ENCODE measurements around the gene PBOV1.

PBOV1 gene

GRCh38 chr6:138263963-138264362, 45.7 kb upstream of the PBOV1 start:
- Histone ChIP-seq H3K9me2 (replicated peaks; ENCODE audit: insufficient read depth, low read length) (no peaks in the 10 kb centered on the region), H3K27me3 (replicated peaks; ENCODE audit: insufficient read depth, low read length) (no peaks in the 10 kb centered on the region), H3F3A (ENCODE audit: insufficient read depth, low read length) (no peaks in the 10 kb centered on the region), H3K4me3 (ENCODE audit: low read length) (no peak overlapping the region), H3K4me1 (ENCODE audit: low read length) (no peaks in the 10 kb centered on the region), H3K27ac (ENCODE audit: low read length) (no peak overlapping the region), H3K79me2 (ENCODE audit: low read length) (no peaks in the 10 kb centered on the region), H4K20me1 (ENCODE audit: insufficient read depth, low read length) (no peaks in the 10 kb centered on the region), H3K4me2 (ENCODE audit: low read depth, low read length) (no peak overlapping the region), H3K36me3 (replicated peaks; ENCODE audit: insufficient read depth, low read length) (no peaks in the 10 kb centered on the region), H3K9ac (ENCODE audit: low read length) (no peak overlapping the region), H3K9me3 (replicated peaks; ENCODE audit: insufficient read depth, low read length) (no peaks in the 10 kb centered on the region), H2AFZ (ENCODE audit: low read length) (no peak overlapping the region)
- TF ChIP-seq EZH2phosphoT487 (IDR thresholded peaks at IDR 0.05; ENCODE audit: low read length) (no peak), EZH2 (optimal IDR thresholded peaks at IDR 0.05; ENCODE audit: low read depth, low read length) (no peak)
- TF ChIP-seq, protein P1, sequence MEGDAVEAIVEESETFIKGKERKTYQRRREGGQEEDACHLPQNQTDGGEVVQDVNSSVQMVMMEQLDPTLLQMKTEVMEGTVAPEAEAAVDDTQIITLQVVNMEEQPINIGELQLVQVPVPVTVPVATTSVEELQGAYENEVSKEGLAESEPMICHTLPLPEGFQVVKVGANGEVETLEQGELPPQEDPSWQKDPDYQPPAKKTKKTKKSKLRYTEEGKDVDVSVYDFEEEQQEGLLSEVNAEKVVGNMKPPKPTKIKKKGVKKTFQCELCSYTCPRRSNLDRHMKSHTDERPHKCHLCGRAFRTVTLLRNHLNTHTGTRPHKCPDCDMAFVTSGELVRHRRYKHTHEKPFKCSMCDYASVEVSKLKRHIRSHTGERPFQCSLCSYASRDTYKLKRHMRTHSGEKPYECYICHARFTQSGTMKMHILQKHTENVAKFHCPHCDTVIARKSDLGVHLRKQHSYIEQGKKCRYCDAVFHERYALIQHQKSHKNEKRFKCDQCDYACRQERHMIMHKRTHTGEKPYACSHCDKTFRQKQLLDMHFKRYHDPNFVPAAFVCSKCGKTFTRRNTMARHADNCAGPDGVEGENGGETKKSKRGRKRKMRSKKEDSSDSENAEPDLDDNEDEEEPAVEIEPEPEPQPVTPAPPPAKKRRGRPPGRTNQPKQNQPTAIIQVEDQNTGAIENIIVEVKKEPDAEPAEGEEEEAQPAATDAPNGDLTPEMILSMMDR (IDR thresholded peaks at IDR 0.05; ENCODE audit: low read length) = no peak
- DNase-seq = no peak

- Histone ChIP-seq H3K79me2 (ENCODE audit: low read length) (no peaks in the 10 kb centered on the region), H3K27me3 (replicated peaks; ENCODE audit: insufficient read depth, low read length) (no peaks in the 10 kb centered on the region), H4K20me1 (ENCODE audit: insufficient read depth, low read length) (no peaks in the 10 kb centered on the region), H3K4me2 (ENCODE audit: low read depth, low read length) (no peak overlapping the region), H3K9me2 (replicated peaks; ENCODE audit: insufficient read depth, low read length) (no peaks in the 10 kb centered on the region), H3K27ac (ENCODE audit: low read length) (no peak overlapping the region), H3K36me3 (replicated peaks; ENCODE audit: insufficient read depth, low read length) (no peaks in the 10 kb centered on the region), H2AFZ (ENCODE audit: low read length) (no peak overlapping the region), H3K9ac (ENCODE audit: low read length) (no peak overlapping the region), H3F3A (ENCODE audit: insufficient read depth, low read length) (no peaks in the 10 kb centered on the region), H3K4me3 (ENCODE audit: low read length) (no peak overlapping the region), H3K9me3 (replicated peaks; ENCODE audit: insufficient read depth, low read length) (no peaks in the 10 kb centered on the region), H3K4me1 (ENCODE audit: low read length) (no peaks in the 10 kb centered on the region)
- TF ChIP-seq EZH2 (optimal IDR thresholded peaks at IDR 0.05; ENCODE audit: low read depth, low read length) (no peak), EZH2phosphoT487 (IDR thresholded peaks at IDR 0.05; ENCODE audit: low read length) (no peak)
- TF ChIP-seq, protein P1 (IDR thresholded peaks at IDR 0.05; ENCODE audit: low read length) = no peak
- DNase-seq = no peak
Measured at GRCh38 chr6:138261116-138261780, 43.0 kb upstream of the PBOV1 start.

GRCh38 chr6:138258991-138259390, 40.7 kb upstream of the PBOV1 start:
- Histone ChIP-seq H3K4me1 (ENCODE audit: low read length) (no peaks in the 10 kb centered on the region), H3K4me3 (ENCODE audit: low read length) (no peak overlapping the region), H2AFZ (ENCODE audit: low read length) (no peak overlapping the region), H3K4me2 (ENCODE audit: low read depth, low read length) (no peak overlapping the region), H3K9ac (ENCODE audit: low read length) (no peak overlapping the region), H3K9me3 (replicated peaks; ENCODE audit: insufficient read depth, low read length) (no peaks in the 10 kb centered on the region), H3K36me3 (replicated peaks; ENCODE audit: insufficient read depth, low read length) (no peaks in the 10 kb centered on the region), H3F3A (ENCODE audit: insufficient read depth, low read length) (no peaks in the 10 kb centered on the region), H3K27ac (ENCODE audit: low read length) (no peak overlapping the region), H3K27me3 (replicated peaks; ENCODE audit: insufficient read depth, low read length) (no peaks in the 10 kb centered on the region), H4K20me1 (ENCODE audit: insufficient read depth, low read length) (no peaks in the 10 kb centered on the region), H3K9me2 (replicated peaks; ENCODE audit: insufficient read depth, low read length) (no peaks in the 10 kb centered on the region), H3K79me2 (ENCODE audit: low read length) (no peaks in the 10 kb centered on the region)
- TF ChIP-seq EZH2 (optimal IDR thresholded peaks at IDR 0.05; ENCODE audit: low read depth, low read length) (no peak), EZH2phosphoT487 (IDR thresholded peaks at IDR 0.05; ENCODE audit: low read length) (no peak)
- TF ChIP-seq, protein P1 (IDR thresholded peaks at IDR 0.05; ENCODE audit: low read length) = no peak
- DNase-seq = no peak
